Gastrocnemius medialis (tissue), 4 donors: ENCODE data around the gene RTL9. TPM values are rescaled to one million over a fixed set of nuclear protein-coding genes. Genes with fewer than 3 reads are reported as not detected.

ENCODE experiments used
- ATAC-seq, 2 donors: fragments of 150-250 bp; one replicate each; pipeline ENCODE4 v1.9.1; 2016
- DNase-seq, 2 donors: peaks; one replicate each; pipeline ENCODE4 v3.0.0-alpha.2; 2019
- H3K27ac ChIP-seq, 4 donors: fragments of 200-600 bp; sonication (generic); 1 replicate in 1 of 4; 2 replicates in 3 of 4; pipeline ENCODE4 v1.5.1; 2016 to 2018; ENCODE audit warnings: mild to moderate bottlenecking in 2 of 4, moderate library complexity in 1 of 4
- H3K27me3 ChIP-seq, 3 donors: fragments of 200-600 bp; sonication (generic) in 2 of 3; 1 replicate in 1 of 3; 2 replicates in 2 of 3; pipeline versions ENCODE4 v1.5.1 to v1.6.0; 2016 to 2019; ENCODE audit warnings: mild to moderate bottlenecking in 1 of 3, moderate library complexity in 1 of 3
- H3K36me3 ChIP-seq, 2 donors: fragments of 200-600 bp; sonication (generic) in 1 of 2; one replicate each; pipeline ENCODE4 v1.5.1; 2017 to 2018
- H3K4me1 ChIP-seq, 2 donors: fragments of 200-600 bp; sonication (generic) in 1 of 2; one replicate each; pipeline ENCODE4 v1.5.1; 2016 to 2017; ENCODE audit warnings: mild to moderate bottlenecking in 2 of 2
- H3K4me3 ChIP-seq, 4 donors: fragments of 200-600 bp; sonication (generic) in 3 of 4; 1 replicate in 1 of 4; 2 replicates in 3 of 4; pipeline ENCODE4 v1.5.1; 2016 to 2019; ENCODE audit warnings: mild to moderate bottlenecking in 2 of 4
- H3K9me3 ChIP-seq, 3 donors: fragments of 200-600 bp; sonication (generic) in 2 of 3; 1 replicate in 1 of 3; 2 replicates in 2 of 3; pipeline ENCODE4 v1.5.1; 2016 to 2019
- CTCF ChIP-seq, 5 experiments: fragments of 450-650 bp in 3 of 5; fragments of 200-600 bp in 2 of 5; sonication (generic) in 2 of 5; IDR thresholded peaks in 4 of 5; conservative IDR thresholded peaks in 1 of 5; 1 replicate in 4 of 5; 2 replicates in 1 of 5; pipeline ENCODE4 v1.5.1; 2016 to 2019; ENCODE audit warnings: antibody characterized with exemption in 5 of 5, mild to moderate bottlenecking in 3 of 5, moderate library complexity in 3 of 5
- POLR2A ChIP-seq, 2 donors: fragments of 450-650 bp; IDR thresholded peaks; one replicate each; pipeline ENCODE4 v1.6.1; 2017; ENCODE audit warnings: antibody characterized with exemption in 2 of 2, mild to moderate bottlenecking in 2 of 2, moderate library complexity in 2 of 2
- in situ Hi-C, 4 donors: fragments of 200-750 bp; cut with MboI; loops; one replicate each; pipeline versions ENCODE4 v1.15.0 to v1.8.0; 2017; ENCODE audit warnings: low sequenced_read_pairs in 4 of 4
- intact Hi-C: fragments of 100-400 bp; cut with DNase I; formaldehyde crosslinking; loops from one replicate; pipeline ENCODE4 v1.15.1; 2023; ENCODE audit warnings: low total_unique reads
- total RNA-seq, 4 donors: library from RNA; depleted of rRNA; stranded (reverse); fragments of >200 nt; gene quantifications; one replicate each; pipeline versions ENCODE4 v1.1.0 to v1.2.3, GENCODE V29; 2016

RTL9 gene
- total RNA-seq, 4 donors from 2014 or later: 0.07 to 0.29 TPM; not detected in 2

- Histone ChIP-seq H3K4me3 (no peak overlapping the region), H3K27ac (no peak overlapping the region), H3K36me3 (no peaks in the 10 kb centered on the region), H3K27me3 (no peaks in the 10 kb centered on the region), H3K4me1 (no peaks in the 10 kb centered on the region), H3K9me3 (no peaks in the 10 kb centered on the region)
- intact Hi-C loops: loop anchor here (10.0 kb wide), 1 partner anchor 63 kb away; no protein-coding TSS in a partner anchor
- no peak for TF ChIP-seq POLR2A (IDR thresholded peaks at IDR 0.05)
- no peak for TF ChIP-seq CTCF (IDR thresholded peaks at IDR 0.05 in 4 of 5, conservative IDR thresholded peaks at IDR 0.05 in 1 of 5)
- in situ Hi-C loops: no loop called here
- peak in 1 of 2 donors; percentile 17 for DNase-seq
- ATAC-seq: peak in 1 of 2 donors; percentile 56
These were observed 17.2 kb upstream of the RTL9 start for GRCh38 chrX:110341189-110342035.

GRCh38 chrX:110346681-110347080 is 12.0 kb upstream of the RTL9 start:
- intact Hi-C loops: loop anchor here (10.0 kb wide), 1 partner anchor 58 kb away; no protein-coding TSS in a partner anchor
- ATAC-seq: no peak
- H3K4me3 ChIP-seq: no peak overlapping the region
- H3K4me1 ChIP-seq: no peaks in the 10 kb centered on the region
- in situ Hi-C loops: no loop called here
- no peaks in the 10 kb centered on the region for H3K36me3 ChIP-seq
- no peak overlapping the region for H3K27ac ChIP-seq
- TF ChIP-seq POLR2A (IDR thresholded peaks at IDR 0.05) (no peak), CTCF (IDR thresholded peaks at IDR 0.05 in 4 of 5, conservative IDR thresholded peaks at IDR 0.05 in 1 of 5) (no peak)
- H3K27me3 ChIP-seq: no peaks in the 10 kb centered on the region
- H3K9me3 ChIP-seq: no peaks in the 10 kb centered on the region
- no peak for DNase-seq

- intact Hi-C loops: no loop called here
- H3K4me3 ChIP-seq: no peak overlapping the region
- H3K27ac ChIP-seq: no peak overlapping the region
- H3K27me3 ChIP-seq: peaks cover 0 to 3% (median 0%) of the 10 kb centered on the region in 3 donors
- ATAC-seq: no peak
- H3K36me3 ChIP-seq: no peaks in the 10 kb centered on the region
- no peaks in the 10 kb centered on the region for H3K9me3 ChIP-seq
- DNase-seq: no peak
- in situ Hi-C loops: no loop called here
- no peaks in the 10 kb centered on the region for H3K4me1 ChIP-seq
- TF ChIP-seq POLR2A (IDR thresholded peaks at IDR 0.05) (no peak), CTCF (IDR thresholded peaks at IDR 0.05 in 4 of 5, conservative IDR thresholded peaks at IDR 0.05 in 1 of 5) (no peak)
These were observed 625 bp downstream of the RTL9 start for GRCh38 chrX:110359273-110359672.

GRCh38 chrX:110363244-110363643 is 4.6 kb downstream of the RTL9 start:
- Histone ChIP-seq H3K36me3 (no peaks in the 10 kb centered on the region), H3K4me1 (no peaks in the 10 kb centered on the region), H3K4me3 (no peak overlapping the region), H3K9me3 (no peaks in the 10 kb centered on the region), H3K27ac (no peak overlapping the region), H3K27me3 (peaks cover 0 to 3% (median 0%) of the 10 kb centered on the region in 3 donors)
- DNase-seq (no peak), ATAC-seq (no peak)
- in situ Hi-C loops (no loop called here), intact Hi-C loops (no loop called here)
- TF ChIP-seq CTCF (IDR thresholded peaks at IDR 0.05 in 4 of 5, conservative IDR thresholded peaks at IDR 0.05 in 1 of 5): no peak
- TF ChIP-seq POLR2A (IDR thresholded peaks at IDR 0.05): no peak
